Neural cell (in vitro differentiated cells): Measurements from ENCODE around the gene JPH2. TPM values are rescaled to one million over a fixed set of nuclear protein-coding genes. Genes with fewer than 3 reads are reported as not detected.
"Not testable (repeated sequence)": the region's sequence is repeated elsewhere in the genome, so short reads cannot be mapped to it uniquely, and the experiment has no call there.

Source experiments
- H2AFZ ChIP-seq: fragments of 200-600, 300-800 bp; sonication (generic), shearing (Covaris generic); 2 replicates; pipeline ENCODE4 v1.6.0; 2014; ENCODE audit warnings: low read depth, mild to moderate bottlenecking, antibody characterized with exemption, low read length, moderate library complexity
- H3F3A ChIP-seq: fragments of 200-600 bp; shearing (Covaris generic); 2 replicates; pipeline ENCODE4 v1.6.1; 2016; ENCODE audit warnings: mild to moderate bottlenecking, moderate library complexity, mixed read lengths, antibody characterized with exemption, low read length; ENCODE audit not compliant: insufficient read depth, poor library complexity, severe bottlenecking
- H3K27ac ChIP-seq: fragments of 200-600, 300-800 bp; sonication (generic), shearing (Covaris generic); 2 replicates; pipeline ENCODE4 v1.5.1; 2014; ENCODE audit warnings: mild to moderate bottlenecking, low read length, moderate library complexity
- H3K27me3 ChIP-seq: fragments of 300-800, 200-600 bp; sonication (generic), shearing (Covaris generic); 2 replicates; pipeline ENCODE4 v1.6.0; 2014; ENCODE audit warnings: mild to moderate bottlenecking, low read depth, low read length, moderate library complexity; ENCODE audit not compliant: insufficient read depth
- H3K36me3 ChIP-seq: fragments of 300-800, 200-600 bp; sonication (generic), shearing (Covaris generic); 2 replicates; pipeline ENCODE4 v1.5.1; 2014; ENCODE audit warnings: mild to moderate bottlenecking, antibody characterized with exemption, low read length, moderate library complexity; ENCODE audit not compliant: insufficient read depth
- H3K4me2 ChIP-seq: fragments of 300-800, 200-600 bp; sonication (generic), shearing (Covaris generic); 2 replicates; pipeline ENCODE4 v1.6.0; 2014; ENCODE audit warnings: mild to moderate bottlenecking, low read length
- H3K4me3 ChIP-seq: fragments of 300-800, 200-600 bp; sonication (generic), shearing (Covaris generic); 2 replicates; pipeline ENCODE4 v1.5.1; 2014; ENCODE audit warnings: mild to moderate bottlenecking, low read length, moderate library complexity
- H3K79me2 ChIP-seq: fragments of 200-600 bp; shearing (Covaris generic); replicated peaks from 2 replicates; pipeline ENCODE4 v1.6.0; 2014; ENCODE audit warnings: mild to moderate bottlenecking, low read length, moderate library complexity; ENCODE audit not compliant: insufficient read depth
- H3K9ac ChIP-seq: fragments of 300-800, 200-600 bp; sonication (generic), shearing (Covaris generic); 2 replicates; pipeline ENCODE4 v1.6.1; 2016; ENCODE audit warnings: mild to moderate bottlenecking, low read length, mixed read lengths
- H3K9me2 ChIP-seq: fragments of 200-600 bp; shearing (Covaris generic); 2 replicates; pipeline ENCODE4 v1.6.1; 2016; ENCODE audit warnings: mild to moderate bottlenecking, low read length, mixed read lengths; ENCODE audit not compliant: insufficient read depth
- H3K9me3 ChIP-seq: fragments of 200-600, 300-800 bp; sonication (generic), shearing (Covaris generic); 2 replicates; pipeline ENCODE4 v1.6.1; 2016; ENCODE audit warnings: mild to moderate bottlenecking, mixed run types, low read length, moderate library complexity, mixed read lengths
- H4K20me1 ChIP-seq: fragments of 200-600 bp; shearing (Covaris generic); 2 replicates; pipeline ENCODE4 v1.6.1; 2016; ENCODE audit warnings: mild to moderate bottlenecking, mixed run types; ENCODE audit not compliant: insufficient read depth
- EP300 ChIP-seq: fragments of 450-650 bp; conservative IDR thresholded peaks from 2 replicates; pipeline ENCODE4 v1.6.1; 2014; ENCODE audit warnings: antibody characterized with exemption, mild to moderate bottlenecking, moderate library complexity; ENCODE audit not compliant: poor library complexity, severe bottlenecking
- EZH2 ChIP-seq: fragments of 200-600, 300-800 bp; shearing (Covaris generic), sonication (generic); IDR thresholded peaks from 2 replicates; pipeline ENCODE4 v1.6.1; 2014; ENCODE audit warnings: antibody characterized with exemption, low read length, borderline replicate concordance, mild to moderate bottlenecking; ENCODE audit not compliant: insufficient read depth, poor library complexity, severe bottlenecking
- MXI1 ChIP-seq: fragments of 450-650 bp; conservative IDR thresholded peaks from 2 replicates; pipeline ENCODE4 v1.6.1; 2014; ENCODE audit warnings: antibody characterized with exemption, mild to moderate bottlenecking; ENCODE audit not compliant: poor library complexity, severe bottlenecking
- POLR2AphosphoS5 ChIP-seq: IDR thresholded peaks from 2 replicates; pipeline ENCODE4 v1.6.1; 2012
- RAD21 ChIP-seq: fragments of 450-650 bp; conservative IDR thresholded peaks from 2 replicates; pipeline ENCODE4 v1.6.1; 2014; ENCODE audit warnings: antibody characterized with exemption, mild to moderate bottlenecking, moderate library complexity
- SMC3 ChIP-seq: fragments of 450-650 bp; conservative IDR thresholded peaks from 2 replicates; pipeline ENCODE4 v1.6.1; 2014; ENCODE audit warnings: antibody characterized with exemption, mild to moderate bottlenecking, moderate library complexity; ENCODE audit not compliant: poor library complexity
- TAF1 ChIP-seq: IDR thresholded peaks from 2 replicates; pipeline ENCODE4 v1.6.1; 2012; ENCODE audit warnings: low read depth
- polyA plus RNA-seq: library from polyadenylated mRNA; depleted of rRNA; stranded (reverse); fragments of >200 nt; gene quantifications from 2 replicates; pipeline ENCODE4 v1.2.3, GENCODE V29; 2014
- TF ChIP-seq, protein P1 (sequence below): IDR thresholded peaks from 2 replicates; pipeline ENCODE4 v1.6.1; 2012; ENCODE audit warnings: borderline replicate concordance
- TF ChIP-seq, protein P2 (sequence below): fragments of 450-650 bp; IDR thresholded peaks from 2 replicates; pipeline ENCODE4 v1.5.1; 2014; ENCODE audit warnings: antibody characterized with exemption, mild to moderate bottlenecking, moderate library complexity; ENCODE audit not compliant: poor library complexity, severe bottlenecking

The JPH2 gene
- polyA plus RNA-seq, 1 donor from 2014 or later = not detected

DNA sequence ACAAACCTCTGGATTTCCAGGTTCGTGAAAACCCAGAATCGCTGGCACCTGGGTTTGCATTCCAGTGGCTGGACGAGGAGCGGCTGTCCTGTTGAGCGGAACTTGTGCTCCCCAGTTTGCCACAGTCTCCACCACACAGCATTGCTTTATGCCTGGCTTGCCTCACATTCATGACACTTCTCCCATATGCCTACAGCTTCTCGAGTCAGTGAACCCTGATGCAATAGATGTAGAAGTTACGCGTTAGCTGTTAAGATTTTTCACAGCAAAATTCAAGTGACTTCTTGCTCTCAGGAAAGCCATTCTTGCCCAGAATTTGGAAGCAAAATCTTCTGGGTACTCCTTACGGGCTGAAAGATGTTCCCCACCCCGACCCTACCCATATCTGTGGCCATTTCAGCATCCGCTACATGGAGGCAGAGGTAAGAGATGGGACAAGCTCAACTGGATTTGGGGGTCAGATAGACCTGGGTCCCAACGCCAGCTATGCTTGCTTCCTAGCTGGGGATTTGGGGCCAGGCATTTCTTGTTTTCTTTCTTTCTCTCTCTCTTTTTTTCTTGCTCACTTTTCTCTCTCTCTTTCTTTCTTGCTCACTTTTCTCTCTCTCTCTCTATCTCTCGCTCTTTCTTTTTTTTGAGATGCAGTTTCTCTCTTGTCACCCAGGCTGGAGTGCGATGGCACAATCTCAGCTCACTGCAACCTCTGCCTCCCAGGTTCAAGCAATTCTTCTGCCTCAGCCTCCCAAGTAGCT is 47.8 kb upstream of the JPH2 start:
- H2AFZ ChIP-seq = no peak overlapping the region
- H3F3A ChIP-seq = no peaks in the 10 kb centered on the region

DNA sequence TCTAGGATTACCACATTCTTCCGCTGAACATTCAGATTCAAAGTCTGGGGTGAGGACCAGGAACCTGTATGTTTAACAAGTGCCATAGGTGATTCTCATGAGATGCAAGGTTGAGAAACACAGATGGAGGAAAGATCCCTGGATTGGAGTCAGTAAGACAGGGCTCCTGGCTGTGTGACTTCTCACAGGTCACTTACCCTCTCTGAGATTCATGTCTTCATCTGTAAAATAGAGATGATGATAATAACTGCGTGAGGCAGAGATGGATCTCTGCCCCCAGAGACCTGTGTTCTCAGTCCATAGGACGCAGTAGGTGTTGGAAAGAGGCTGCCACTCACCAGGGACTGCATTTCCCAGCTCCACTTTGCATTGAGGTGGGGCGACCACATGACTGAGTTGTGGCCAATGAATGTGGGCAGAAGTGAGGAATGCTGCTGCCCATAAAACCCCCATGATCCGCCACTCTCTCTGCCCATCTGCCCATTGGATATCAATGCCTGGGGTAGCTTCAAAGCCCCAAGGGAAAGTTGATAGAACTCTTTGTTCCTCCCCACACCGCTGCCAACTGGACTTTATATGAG is 46.5 kb upstream of the JPH2 start:
- Histone ChIP-seq H4K20me1 (no peaks in the 10 kb centered on the region), H3F3A (no peaks in the 10 kb centered on the region), H2AFZ (no peak overlapping the region), H3K4me2 (no peak overlapping the region), H3K9ac (no peak overlapping the region), H3K4me3 (no peak overlapping the region), H3K9me3 (no peaks in the 10 kb centered on the region), H3K27ac (no peak overlapping the region), H3K36me3 (no peaks in the 10 kb centered on the region), H3K79me2 (no peaks in the 10 kb centered on the region), H3K9me2 (no peaks in the 10 kb centered on the region), H3K27me3 (no peaks in the 10 kb centered on the region)
- no peak for TF ChIP-seq SMC3
- TF ChIP-seq, protein P1, sequence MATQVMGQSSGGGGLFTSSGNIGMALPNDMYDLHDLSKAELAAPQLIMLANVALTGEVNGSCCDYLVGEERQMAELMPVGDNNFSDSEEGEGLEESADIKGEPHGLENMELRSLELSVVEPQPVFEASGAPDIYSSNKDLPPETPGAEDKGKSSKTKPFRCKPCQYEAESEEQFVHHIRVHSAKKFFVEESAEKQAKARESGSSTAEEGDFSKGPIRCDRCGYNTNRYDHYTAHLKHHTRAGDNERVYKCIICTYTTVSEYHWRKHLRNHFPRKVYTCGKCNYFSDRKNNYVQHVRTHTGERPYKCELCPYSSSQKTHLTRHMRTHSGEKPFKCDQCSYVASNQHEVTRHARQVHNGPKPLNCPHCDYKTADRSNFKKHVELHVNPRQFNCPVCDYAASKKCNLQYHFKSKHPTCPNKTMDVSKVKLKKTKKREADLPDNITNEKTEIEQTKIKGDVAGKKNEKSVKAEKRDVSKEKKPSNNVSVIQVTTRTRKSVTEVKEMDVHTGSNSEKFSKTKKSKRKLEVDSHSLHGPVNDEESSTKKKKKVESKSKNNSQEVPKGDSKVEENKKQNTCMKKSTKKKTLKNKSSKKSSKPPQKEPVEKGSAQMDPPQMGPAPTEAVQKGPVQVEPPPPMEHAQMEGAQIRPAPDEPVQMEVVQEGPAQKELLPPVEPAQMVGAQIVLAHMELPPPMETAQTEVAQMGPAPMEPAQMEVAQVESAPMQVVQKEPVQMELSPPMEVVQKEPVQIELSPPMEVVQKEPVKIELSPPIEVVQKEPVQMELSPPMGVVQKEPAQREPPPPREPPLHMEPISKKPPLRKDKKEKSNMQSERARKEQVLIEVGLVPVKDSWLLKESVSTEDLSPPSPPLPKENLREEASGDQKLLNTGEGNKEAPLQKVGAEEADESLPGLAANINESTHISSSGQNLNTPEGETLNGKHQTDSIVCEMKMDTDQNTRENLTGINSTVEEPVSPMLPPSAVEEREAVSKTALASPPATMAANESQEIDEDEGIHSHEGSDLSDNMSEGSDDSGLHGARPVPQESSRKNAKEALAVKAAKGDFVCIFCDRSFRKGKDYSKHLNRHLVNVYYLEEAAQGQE = no peak

More for the DNA sequence above, 47.8 kb upstream of the JPH2 start:
- TF ChIP-seq, protein P2, sequence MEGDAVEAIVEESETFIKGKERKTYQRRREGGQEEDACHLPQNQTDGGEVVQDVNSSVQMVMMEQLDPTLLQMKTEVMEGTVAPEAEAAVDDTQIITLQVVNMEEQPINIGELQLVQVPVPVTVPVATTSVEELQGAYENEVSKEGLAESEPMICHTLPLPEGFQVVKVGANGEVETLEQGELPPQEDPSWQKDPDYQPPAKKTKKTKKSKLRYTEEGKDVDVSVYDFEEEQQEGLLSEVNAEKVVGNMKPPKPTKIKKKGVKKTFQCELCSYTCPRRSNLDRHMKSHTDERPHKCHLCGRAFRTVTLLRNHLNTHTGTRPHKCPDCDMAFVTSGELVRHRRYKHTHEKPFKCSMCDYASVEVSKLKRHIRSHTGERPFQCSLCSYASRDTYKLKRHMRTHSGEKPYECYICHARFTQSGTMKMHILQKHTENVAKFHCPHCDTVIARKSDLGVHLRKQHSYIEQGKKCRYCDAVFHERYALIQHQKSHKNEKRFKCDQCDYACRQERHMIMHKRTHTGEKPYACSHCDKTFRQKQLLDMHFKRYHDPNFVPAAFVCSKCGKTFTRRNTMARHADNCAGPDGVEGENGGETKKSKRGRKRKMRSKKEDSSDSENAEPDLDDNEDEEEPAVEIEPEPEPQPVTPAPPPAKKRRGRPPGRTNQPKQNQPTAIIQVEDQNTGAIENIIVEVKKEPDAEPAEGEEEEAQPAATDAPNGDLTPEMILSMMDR = no peak
- TF ChIP-seq EZH2 = no peak
- no peak for TF ChIP-seq TAF1
- TF ChIP-seq SMC3 = no peak
- TF ChIP-seq MXI1 = no peak
- no peak for TF ChIP-seq POLR2AphosphoS5
- TF ChIP-seq RAD21 = no peak
- TF ChIP-seq, protein P1 = no peak
- TF ChIP-seq EP300 = no peak
- Histone ChIP-seq H4K20me1 (no peaks in the 10 kb centered on the region), H3K36me3 (no peaks in the 10 kb centered on the region), H3K27me3 (no peaks in the 10 kb centered on the region), H3K9ac (no peak overlapping the region), H3K4me3 (no peak overlapping the region), H3K79me2 (no peaks in the 10 kb centered on the region), H3K9me3 (no peaks in the 10 kb centered on the region), H3K9me2 (no peaks in the 10 kb centered on the region), H3K4me2 (no peak overlapping the region), H3K27ac (no peak overlapping the region)

DNA sequence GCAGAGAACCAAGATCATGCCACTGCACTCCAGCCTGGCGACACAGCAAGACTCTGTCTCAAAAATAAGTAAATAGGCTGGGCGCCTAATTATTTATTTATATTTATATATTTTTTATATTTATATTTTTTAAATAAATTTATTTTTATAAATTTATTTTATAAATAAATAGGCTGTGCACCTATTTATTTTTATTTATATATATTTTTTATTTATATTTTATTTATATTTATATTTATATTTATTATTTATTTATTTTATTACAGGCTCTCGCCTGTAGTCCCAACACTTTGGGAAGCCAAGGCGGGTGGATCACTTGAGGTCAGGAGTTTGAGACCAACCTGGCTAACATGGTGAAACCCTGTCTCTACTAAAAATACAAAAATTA is 45.5 kb upstream of the JPH2 start:
- not testable (repeated sequence) for H3F3A ChIP-seq, H3K27me3 ChIP-seq, H3K27ac ChIP-seq, H3K9ac ChIP-seq, H3K4me3 ChIP-seq, H3K36me3 ChIP-seq, H4K20me1 ChIP-seq, H3K9me2 ChIP-seq, H3K4me2 ChIP-seq, H3K9me3 ChIP-seq, H2AFZ ChIP-seq, H3K79me2 ChIP-seq
